Activated CD4-positive, alpha-beta T cell treated with anti-CD3 and anti-CD28 coated beads, Interleukin-2, amount 50 U/mL, for 1 hour (primary cell): ENCODE data around the gene JAZF1.

ENCODE experiments used
- DNase-seq: peaks from one replicate; pipeline ENCODE4 v3.0.0-alpha.2; 2020

Gene JAZF1

GRCh38 chr7:28191184-28191583, 10.6 kb upstream of the JAZF1 start:
- no peak for DNase-seq

- DNase-seq: no peak
Observed at GRCh38 chr7:28190077-28190710, 9.6 kb upstream of the JAZF1 start.

DNA sequence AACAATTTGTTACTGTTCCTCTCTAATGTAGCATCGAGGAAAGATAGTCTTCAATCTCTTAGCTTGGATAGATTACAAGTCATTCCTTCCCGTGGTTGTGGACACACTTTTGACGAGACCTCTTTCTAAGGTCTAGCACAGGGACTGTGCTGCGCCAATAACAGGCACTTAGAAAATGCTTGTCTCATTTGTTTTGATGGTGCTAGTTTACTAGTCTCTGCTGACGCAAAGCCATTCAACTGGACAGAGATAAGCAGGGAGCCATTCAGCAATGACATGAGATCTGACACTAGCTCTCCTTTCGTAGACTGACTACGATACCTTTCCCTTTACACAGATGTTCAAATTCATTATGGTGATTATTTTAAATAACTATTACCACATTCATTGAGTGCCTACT, 6.4 kb upstream of the JAZF1 start:
- no peak for DNase-seq

DNA sequence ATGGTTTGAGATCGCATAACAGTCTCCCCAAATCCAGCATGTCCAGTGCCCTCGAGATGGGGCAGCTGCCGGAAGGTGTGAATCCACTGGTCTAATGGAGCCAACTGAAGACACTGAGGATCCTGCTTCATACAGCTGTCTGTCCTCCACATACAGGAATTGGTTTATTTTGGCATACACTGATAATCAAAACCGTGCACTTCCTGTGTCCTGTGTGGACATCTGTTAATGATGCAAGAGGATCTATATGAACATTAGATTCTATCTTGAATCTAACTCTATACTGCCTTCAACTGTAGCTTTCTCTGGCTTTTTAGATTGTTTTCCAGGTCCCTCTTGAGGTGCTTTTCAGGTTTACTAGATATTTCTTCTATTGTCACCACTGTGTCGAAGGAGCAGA, 3.0 kb upstream of the JAZF1 start:
- no peak for DNase-seq

DNA sequence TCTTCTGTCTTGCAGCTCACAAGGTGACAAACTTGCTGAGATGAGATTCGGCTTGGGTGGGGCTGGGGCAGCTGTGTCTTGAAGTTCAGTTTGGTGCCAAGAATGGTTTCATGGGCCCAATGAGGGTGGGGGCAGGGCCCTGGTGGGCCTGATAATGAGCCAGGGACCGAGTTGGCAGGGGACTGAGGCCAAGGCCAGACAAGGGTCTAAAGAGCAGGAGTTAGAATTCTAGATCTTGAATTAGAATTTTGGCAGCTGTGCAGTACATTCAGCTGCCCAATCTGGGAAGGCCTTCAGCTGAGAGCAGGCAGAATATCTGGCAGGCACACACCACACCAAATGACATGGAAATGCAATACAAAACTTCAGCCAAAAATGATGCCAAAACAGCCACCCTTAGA, 1.5 kb upstream of the JAZF1 start:
- no peak for DNase-seq

- no peak for DNase-seq
Observed at GRCh38 chr7:28181416-28181815, 821 bp upstream of the JAZF1 start.

- DNase-seq: no peak
Observed at GRCh38 chr7:28180031-28180363, 598 bp downstream of the JAZF1 start.

DNA sequence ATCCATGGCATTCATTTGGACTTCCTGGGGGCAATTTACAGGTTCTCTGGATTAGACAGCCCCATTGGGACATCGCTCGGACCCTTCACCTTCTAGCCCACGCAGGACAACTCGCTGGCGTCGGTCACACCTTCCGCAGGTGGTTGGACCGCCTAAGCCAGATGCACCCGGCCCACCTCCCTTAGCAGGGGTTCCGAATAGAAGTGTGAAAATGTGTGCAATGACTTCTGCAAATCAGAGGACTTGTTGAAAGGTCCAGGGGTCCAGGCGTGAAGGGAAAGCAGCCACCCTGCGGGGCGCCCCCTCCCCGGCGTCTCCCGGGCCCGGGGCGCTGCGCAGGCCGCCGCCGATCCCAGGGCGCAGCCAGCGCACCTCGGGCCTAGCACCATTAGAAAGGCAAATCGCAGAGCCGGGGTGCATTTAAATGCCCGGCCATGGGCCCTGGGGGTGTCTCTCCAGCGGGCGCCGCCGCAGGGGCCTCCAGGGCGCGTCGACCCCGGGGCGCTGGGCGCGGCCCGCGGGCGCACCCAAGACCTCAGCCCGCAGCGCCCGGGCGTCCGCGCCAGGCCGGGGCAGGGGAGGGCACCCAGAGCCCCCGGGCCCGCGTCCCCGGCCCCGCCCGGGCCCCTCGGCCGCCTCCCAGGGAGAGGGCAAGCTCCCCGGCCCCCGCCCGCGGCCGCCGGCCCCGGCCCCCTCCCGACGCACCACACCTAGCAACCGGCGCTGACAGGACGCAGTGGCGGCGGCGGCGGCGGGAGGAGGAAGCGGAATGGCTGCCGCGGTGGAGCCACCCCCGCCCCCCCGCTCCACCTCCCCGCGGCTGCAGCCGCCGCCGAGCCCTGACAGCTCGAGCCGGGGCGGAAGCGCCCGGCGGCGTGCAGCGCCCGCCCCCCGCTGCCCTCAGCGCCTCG, 1.2 kb downstream of the JAZF1 start:
- peak; percentile 76 for DNase-seq

DNA sequence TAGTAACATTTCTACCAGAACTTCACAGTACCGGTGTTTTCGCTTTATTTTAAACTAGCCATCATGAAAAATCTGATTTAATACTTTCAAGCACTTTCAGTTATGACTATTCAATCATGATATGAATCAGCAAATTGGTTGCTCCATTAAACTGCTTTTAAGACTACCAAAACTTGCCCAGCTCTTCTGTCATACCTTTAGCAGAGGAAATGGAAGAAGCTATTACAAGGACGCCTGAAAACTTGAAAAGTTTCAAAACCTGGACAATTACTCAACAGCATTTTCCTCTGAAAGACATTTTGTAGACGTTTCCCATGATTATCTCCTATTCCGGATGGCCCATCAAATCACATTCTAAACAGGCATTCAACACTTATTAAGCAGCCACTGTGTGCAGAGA, 2.0 kb downstream of the JAZF1 start:
- DNase-seq: no peak

- DNase-seq: no peak
Observed at GRCh38 chr7:28177836-28178235, 2.8 kb downstream of the JAZF1 start.

GRCh38 chr7:28176645-28177044, 4.0 kb downstream of the JAZF1 start:
- DNase-seq: no peak

GRCh38 chr7:28176174-28176573, 4.4 kb downstream of the JAZF1 start:
- DNase-seq: no peak

- no peak for DNase-seq
Observed at GRCh38 chr7:28174901-28175661, 5.5 kb downstream of the JAZF1 start.

GRCh38 chr7:28174442-28174841, 6.2 kb downstream of the JAZF1 start:
- DNase-seq: no peak

DNA sequence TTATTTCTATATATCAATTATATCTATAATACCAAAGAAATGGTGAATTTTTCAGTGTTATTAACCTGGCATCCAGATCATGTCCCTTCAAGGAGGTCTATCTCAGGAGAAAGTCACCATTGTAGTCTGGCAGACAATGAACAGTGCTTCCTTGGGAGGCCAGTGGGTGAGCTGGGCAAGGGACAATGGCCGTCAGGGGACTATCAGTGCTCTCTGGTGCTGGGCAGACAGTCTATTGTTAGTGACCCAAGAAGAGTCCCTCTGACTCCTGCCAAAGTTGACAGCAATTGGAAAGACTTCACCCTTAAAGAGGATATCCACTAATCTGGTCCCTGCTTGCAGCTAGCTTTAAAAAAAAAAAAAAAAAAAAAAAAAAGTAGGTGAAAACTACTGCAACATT, 7.1 kb downstream of the JAZF1 start:
- DNase-seq: no peak

DNA sequence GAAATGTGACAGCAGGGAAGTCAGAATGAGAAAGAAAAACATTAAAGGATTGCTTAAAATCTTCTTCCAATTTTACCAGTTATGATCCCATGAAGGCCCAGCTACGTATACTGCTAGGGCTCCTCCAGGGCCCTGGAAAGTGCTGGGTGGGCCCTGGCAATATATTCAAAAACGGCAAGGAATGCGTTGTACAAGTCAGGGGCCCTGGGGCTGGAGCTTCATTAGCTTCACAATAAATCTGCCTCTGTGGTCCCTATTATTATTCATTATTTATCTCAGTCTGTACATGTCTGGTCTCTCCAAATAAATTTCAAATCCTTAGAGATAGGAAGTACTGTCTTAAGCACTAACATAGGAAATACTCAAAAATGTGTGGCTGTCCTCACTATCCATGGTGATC, 7.6 kb downstream of the JAZF1 start:
- DNase-seq: no peak

- no peak for DNase-seq
Observed at GRCh38 chr7:28170701-28171100, 9.9 kb downstream of the JAZF1 start.

DNA sequence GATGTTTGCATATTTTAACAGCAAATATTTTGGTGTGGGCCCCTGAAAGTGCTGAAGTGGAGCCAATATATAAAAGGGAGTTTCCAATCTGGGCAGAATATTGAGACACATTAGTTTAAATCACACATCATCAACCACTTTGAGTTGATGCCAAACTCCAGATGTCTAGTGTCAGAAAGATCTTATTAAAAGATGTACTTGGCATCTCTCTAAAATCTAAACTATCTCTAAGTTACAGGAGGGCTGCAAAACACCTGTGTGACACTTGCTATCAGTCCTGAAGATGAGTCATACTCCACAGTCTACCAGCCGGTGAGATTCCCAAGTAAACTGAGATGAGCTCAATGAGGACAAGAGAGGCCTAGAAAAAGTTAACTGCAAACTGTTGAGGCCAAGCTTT, 11.4 kb downstream of the JAZF1 start:
- DNase-seq: no peak

- DNase-seq: no peak
Observed at GRCh38 chr7:28168393-28169158, 12.0 kb downstream of the JAZF1 start.

- DNase-seq: no peak
Observed at GRCh38 chr7:28166982-28167715, 13.4 kb downstream of the JAZF1 start.

GRCh38 chr7:28165961-28166955, 14.3 kb downstream of the JAZF1 start:
- DNase-seq: no peak
